GM12892 (cell line): ENCODE measurements around the gene COL26A1.

Experiments used
- POLR2A ChIP-seq: IDR thresholded peaks from 2 replicates; pipeline ENCODE4 v1.6.1; 2011; ENCODE audit warnings: low read depth, low read length, control low read depth
- POLR2AphosphoS5 ChIP-seq: IDR thresholded peaks from 2 replicates; pipeline ENCODE4 v1.6.1; 2011; ENCODE audit warnings: low read depth, low read length, control low read depth
- TAF1 ChIP-seq: IDR thresholded peaks from 2 replicates; pipeline ENCODE4 v1.6.1; 2011; ENCODE audit warnings: low read depth, mild to moderate bottlenecking, control low read depth, low read length, borderline replicate concordance

DNA sequence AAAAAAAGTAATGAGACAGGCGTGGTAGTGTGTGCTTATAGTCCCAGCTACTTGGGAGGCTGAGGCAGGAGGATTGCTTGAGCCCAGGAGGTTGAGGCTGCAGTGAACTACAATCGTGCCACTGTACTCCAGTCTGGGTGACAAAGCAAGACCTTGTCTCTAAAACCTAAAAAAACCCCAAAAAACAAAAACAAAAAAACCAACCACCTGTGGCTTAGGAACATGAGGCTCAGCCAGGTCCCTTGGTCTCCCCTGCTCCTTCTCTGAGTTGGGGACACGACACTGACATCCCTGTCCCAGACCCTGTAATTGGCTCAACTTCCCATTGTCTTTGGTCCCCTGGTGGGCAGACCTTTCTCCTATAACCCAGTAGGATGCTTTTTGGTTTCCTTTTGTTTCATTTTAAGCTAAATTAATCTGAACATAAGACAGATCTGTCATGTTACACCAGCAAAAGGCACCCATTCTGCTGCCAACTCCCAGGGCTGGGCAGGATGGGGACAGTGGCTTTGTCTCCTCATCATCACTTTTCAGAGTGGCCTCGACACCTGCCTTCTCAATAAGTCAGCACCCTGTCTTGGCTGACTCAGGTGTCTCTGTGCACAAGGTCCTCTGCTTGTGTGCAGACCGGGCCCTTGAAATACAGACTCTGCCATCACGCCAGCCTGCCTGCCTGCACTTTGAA, 192.1 kb downstream of the COL26A1 start:
- TF ChIP-seq POLR2A (no peak), POLR2AphosphoS5 (no peak), TAF1 (no peak)
